CD14-positive monocyte (primary cell): ENCODE results near the gene NOX3. TPM values are rescaled to one million over a fixed set of nuclear protein-coding genes. Genes with fewer than 3 reads are reported as not detected.

Source experiments
- DNase-seq, 3 donors: peaks; one replicate each; pipeline ENCODE4 v3.0.0-alpha.2; 2011 to 2022
- H2AFZ ChIP-seq: 2 replicates; pipeline ENCODE4 v1.6.0; 2012; ENCODE audit warnings: mild to moderate bottlenecking, low read depth, low read length, inconsistent platforms; ENCODE audit not compliant: insufficient read depth, poor library complexity, severe bottlenecking
- H3K27ac ChIP-seq, 2 donors: 1 replicate in 1 of 2; 2 replicates in 1 of 2; pipeline ENCODE4 v1.5.1; 2012 to 2013; ENCODE audit warnings: low read length in 2 of 2, control low read depth in 1 of 2, inconsistent platforms in 1 of 2, low read depth in 1 of 2, mild to moderate bottlenecking in 1 of 2
- H3K27me3 ChIP-seq, 2 donors: one replicate each; pipeline versions ENCODE4 v1.6.0 to v1.6.1; 2011 to 2013; ENCODE audit warnings: low read length in 2 of 2; ENCODE audit not compliant: control insufficient read depth in 2 of 2, insufficient read depth in 2 of 2
- H3K36me3 ChIP-seq, 2 donors: replicated peaks in 1 of 2; 1 replicate in 1 of 2; 2 replicates in 1 of 2; pipeline versions ENCODE4 v1.5.1 to v1.6.1; 2012 to 2013; ENCODE audit warnings: low read length in 2 of 2, control low read depth in 1 of 2, inconsistent platforms in 1 of 2, mild to moderate bottlenecking in 1 of 2; ENCODE audit not compliant: insufficient read depth in 2 of 2, control insufficient read depth in 1 of 2
- H3K4me1 ChIP-seq, 2 donors: 1 replicate in 1 of 2; 2 replicates in 1 of 2; pipeline versions ENCODE4 v1.5.1 to v1.6.1; 2012 to 2013; ENCODE audit warnings: low read length in 2 of 2, control low read depth in 1 of 2, inconsistent platforms in 1 of 2, mild to moderate bottlenecking in 1 of 2, moderate library complexity in 1 of 2; ENCODE audit not compliant: insufficient read depth in 2 of 2, control insufficient read depth in 1 of 2
- H3K4me2 ChIP-seq: replicated peaks from 2 replicates; pipeline ENCODE3; 2012; ENCODE audit warnings: low read length, moderate library complexity, mild to moderate bottlenecking; ENCODE audit not compliant: poor library complexity, severe bottlenecking; ENCODE audit errors: extremely low read depth
- H3K4me3 ChIP-seq, 3 experiments: fragments of 200-600 bp in 1 of 3; sonication (generic) in 1 of 3; replicated peaks in 1 of 3; 1 replicate in 2 of 3; 2 replicates in 1 of 3; pipeline ENCODE4 v1.5.1; 2011 to 2013; ENCODE audit warnings: low read length in 3 of 3, mild to moderate bottlenecking in 3 of 3, control low read depth in 2 of 3, low read depth in 2 of 3, inconsistent platforms in 1 of 3, moderate library complexity in 1 of 3
- H3K79me2 ChIP-seq: 2 replicates; pipeline ENCODE4 v1.6.0; 2012; ENCODE audit warnings: mild to moderate bottlenecking, control low read depth, inconsistent platforms, low read length, moderate library complexity; ENCODE audit not compliant: insufficient read depth
- H3K9ac ChIP-seq: 2 replicates; pipeline ENCODE4 v1.6.0; 2017; ENCODE audit warnings: low read length, mild to moderate bottlenecking; ENCODE audit not compliant: insufficient read depth, poor library complexity, severe bottlenecking
- H3K9me3 ChIP-seq, 2 donors: replicated peaks in 1 of 2; 1 replicate in 1 of 2; 2 replicates in 1 of 2; pipeline versions ENCODE4 v1.5.1 to v1.6.1; 2012 to 2013; ENCODE audit warnings: low read length in 2 of 2, control low read depth in 1 of 2; ENCODE audit not compliant: control insufficient read depth in 1 of 2, insufficient read depth in 1 of 2
- H4K20me1 ChIP-seq: 2 replicates; pipeline ENCODE4 v1.6.0; 2012; ENCODE audit warnings: mild to moderate bottlenecking, low read length, control low read depth, moderate library complexity; ENCODE audit not compliant: insufficient read depth
- H3K27ac Mint-ChIP-seq, 7 donors: one replicate each; pipeline ENCODE4 v1.8.0; 2020; ENCODE audit warnings: mild to moderate bottlenecking in 7 of 7, mixed read lengths in 7 of 7, moderate library complexity in 6 of 7, inconsistent platforms in 2 of 7
- H3K27me3 Mint-ChIP-seq, 3 donors: one replicate each; pipeline ENCODE4 v1.8.0; 2021 to 2022; ENCODE audit warnings: low read depth in 3 of 3, mild to moderate bottlenecking in 3 of 3, mixed read lengths in 3 of 3, moderate library complexity in 3 of 3, inconsistent platforms in 1 of 3
- H3K36me3 Mint-ChIP-seq, 2 donors: one replicate each; pipeline ENCODE4 v1.8.0; 2020; ENCODE audit warnings: mixed read lengths in 2 of 2, inconsistent platforms in 1 of 2, mild to moderate bottlenecking in 1 of 2
- H3K4me1 Mint-ChIP-seq: one replicate; pipeline ENCODE4 v1.8.0; 2020; ENCODE audit warnings: mild to moderate bottlenecking, mixed read lengths
- H3K4me3 Mint-ChIP-seq, 2 donors: one replicate each; pipeline ENCODE4 v1.8.0; 2020; ENCODE audit warnings: mild to moderate bottlenecking in 2 of 2, mixed read lengths in 2 of 2, moderate library complexity in 1 of 2
- H3K9me3 Mint-ChIP-seq, 7 donors: one replicate each; pipeline ENCODE4 v1.8.0; 2020 to 2022; ENCODE audit warnings: mixed read lengths in 7 of 7, mild to moderate bottlenecking in 6 of 7, moderate library complexity in 6 of 7, inconsistent platforms in 2 of 7
- CTCF ChIP-seq: fragments of 200-600 bp; IDR thresholded peaks from one replicate; pipeline ENCODE4 v1.8.0; 2022; ENCODE audit warnings: antibody characterized with exemption, mild to moderate bottlenecking
- WGBS: methylation state at CpG from one replicate; pipeline ENCODE4 v1.1.5; 2013; ENCODE audit warnings: missing lambda C conversion rate; ENCODE audit not compliant: insufficient coverage; 5-methylcytosine and 5-hydroxymethylcytosine counted together
- intact Hi-C, 2 donors: fragments of 100-400 bp; cut with micrococcal nuclease; formaldehyde crosslinking; loops; one replicate each; pipeline versions ENCODE4 v1.15.0 to v1.15.1; 2023
- polyA plus RNA-seq, 3 donors: library from polyadenylated mRNA; depleted of rRNA in 1 of 3; unstranded in 2 of 3; stranded (reverse) in 1 of 3; fragments of 300-500 nt in 2 of 3; fragments of >200 nt in 1 of 3; fragmentation: Illumina TruSeq in 2 of 3; gene quantifications; 1 replicate in 2 of 3; 2 replicates in 1 of 3; pipeline ENCODE4 v1.2.3, GENCODE V29; 2012 to 2021

The NOX3 gene
- polyA plus RNA-seq, 3 donors, result not detected

- no peak overlapping the region for H3K27ac ChIP-seq
- Mint-ChIP-seq H3K27me3 (peaks cover 0 to 2% (median 0%) of the 10 kb centered on the region in 3 donors), H3K4me3 (no peak overlapping the region), H3K4me1 (peaks cover 4% of the 10 kb centered on the region), H3K9me3 (peaks cover 0 to 8% (median 2%) of the 10 kb centered on the region in 7 donors), H3K36me3 (no peaks in the 10 kb centered on the region), H3K27ac (no peak overlapping the region)
- no peaks in the 10 kb centered on the region for H4K20me1 ChIP-seq
- no peak for DNase-seq
- H3K4me3 ChIP-seq, result no peak overlapping the region
- no peaks in the 10 kb centered on the region for H3K27me3 ChIP-seq
- H3K4me2 ChIP-seq, result no peak overlapping the region
- no peaks in the 10 kb centered on the region for H3K79me2 ChIP-seq
- WGBS, result no CpG with 5 or more reads among the region's 1 CpG
- peaks cover 0 to 4% of the 10 kb centered on the region in 2 donors for H3K9me3 ChIP-seq
- no peaks in the 10 kb centered on the region for H3K36me3 ChIP-seq
- intact Hi-C loops, result no loop called here
- H2AFZ ChIP-seq, result no peak overlapping the region
- peaks cover 0 to 4% of the 10 kb centered on the region in 2 donors for H3K4me1 ChIP-seq
- H3K9ac ChIP-seq, result no peak overlapping the region
- TF ChIP-seq CTCF, result no peak
These were observed 60.3 kb downstream of the NOX3 start for GRCh38 chr6:155395339-155395738.

GRCh38 chr6:155389130-155389529 lies 66.5 kb downstream of the NOX3 start:
- Histone ChIP-seq H2AFZ (no peak overlapping the region), H3K79me2 (no peaks in the 10 kb centered on the region), H3K4me3 (no peak overlapping the region), H3K9me3 (peaks cover 0 to 4% of the 10 kb centered on the region in 2 donors), H3K27me3 (no peaks in the 10 kb centered on the region), H3K9ac (no peak overlapping the region), H3K4me1 (no peaks in the 10 kb centered on the region), H3K27ac (no peak overlapping the region), H3K36me3 (no peaks in the 10 kb centered on the region), H4K20me1 (no peaks in the 10 kb centered on the region), H3K4me2 (no peak overlapping the region)
- Mint-ChIP-seq H3K4me1 (no peaks in the 10 kb centered on the region), H3K4me3 (no peak overlapping the region), H3K27me3 (peaks cover 0 to 3% (median 2%) of the 10 kb centered on the region in 3 donors), H3K36me3 (no peaks in the 10 kb centered on the region), H3K9me3 (peaks cover 2 to 27% (median 14%) of the 10 kb centered on the region in 7 donors), H3K27ac (peak overlapping the region in 2 of 7 donors; percentile 68 to 88)
- no peak for TF ChIP-seq CTCF
- 80% methylated on average over 2 of the region's 3 CpGs for WGBS
- intact Hi-C loops, result no loop called here
- DNase-seq, result no peak
